Measurements from ENCODE around the gene TXLNA. TPM values are rescaled to one million over a fixed set of nuclear protein-coding genes. Genes with fewer than 3 reads are reported as not detected.

The TXLNA gene
- total RNA-seq, 1 donor from 2014 or later = 74.8 TPM

- DNase-seq (ENCODE audit: extremely low read depth, low read depth, low spot score) = no peak
Observed at GRCh38 chr1:32242341-32242851, 62.9 kb downstream of the TXLNA start.

GRCh38 chr1:32246888-32247273, 67.4 kb downstream of the TXLNA start, which contains the start of gene FAM167B:
FAM167B (plus strand) TSS chr1:32247222; CDS start chr1:32247422, 200 bp downstream.
- no peak for DNase-seq (ENCODE audit: extremely low read depth, low read depth, low spot score)

- no peak for DNase-seq (ENCODE audit: extremely low read depth, low read depth, low spot score)
Observed at GRCh38 chr1:32247452-32247851, 68.0 kb downstream of the TXLNA start.

Other genes starting within 250 kb of the TXLNA start
- 129 and 141 TPM in 2 replicates for gene PTP4A2, start 241.3 kb upstream of the TXLNA start, total RNA-seq
- gene KHDRBS1, start 165.8 kb upstream of the TXLNA start, total RNA-seq = 86.4 and 128 TPM in 2 replicates
- gene TMEM39B, start 106.7 kb upstream of the TXLNA start, total RNA-seq = 9.5 and 10.3 TPM in 2 replicates
- gene KPNA6, start 71.6 kb upstream of the TXLNA start, total RNA-seq = 50.3 and 51.1 TPM in 2 replicates
- gene CCDC28B, start 20.9 kb downstream of the TXLNA start, total RNA-seq = 17.5 and 21.4 TPM in 2 replicates
- 0.97 and 3.4 TPM in 2 replicates for gene IQCC, start 26.0 kb downstream of the TXLNA start, total RNA-seq
- gene DCDC2B, start 29.4 kb downstream of the TXLNA start, total RNA-seq = not detected in 2 replicates
- gene TMEM234, start 42.7 kb downstream of the TXLNA start, total RNA-seq = 15.9 and 16.6 TPM in 2 replicates
- gene EIF3I, start 42.7 kb downstream of the TXLNA start, total RNA-seq = 234 and 362 TPM in 2 replicates
- 101 and 121 TPM in 2 replicates for gene FAM167B, start 67.5 kb downstream of the TXLNA start, total RNA-seq
- 0.35 and 1.1 TPM in 2 replicates for gene LCK, start 71.6 kb downstream of the TXLNA start, total RNA-seq
- 150 and 166 TPM in 2 replicates for gene HDAC1, start 112.4 kb downstream of the TXLNA start, total RNA-seq
- 355 and 455 TPM in 2 replicates for gene MARCKSL1, start 156.6 kb downstream of the TXLNA start, total RNA-seq
- gene FAM229A, start 182.8 kb downstream of the TXLNA start, total RNA-seq = 3.5 and 5.5 TPM in 2 replicates
- gene TSSK3, start 182.9 kb downstream of the TXLNA start, total RNA-seq = 0.47 TPM in 1 of 2 replicates, not detected in the other
- gene BSDC1, start 214.8 kb downstream of the TXLNA start, total RNA-seq = 75.0 and 117 TPM in 2 replicates

Data from glomerular endothelial cell (primary cell).